Uterus (tissue), 4 donors: ENCODE results near the gene SENP7. TPM values are rescaled to one million over a fixed set of nuclear protein-coding genes. Genes with fewer than 3 reads are reported as not detected.

Source experiments
- DNase-seq, 2 donors: peaks; one replicate each; pipeline ENCODE4 v3.0.0-alpha.2; 2019 to 2020
- H3K27ac ChIP-seq, 2 donors: fragments of 200-600 bp; sonication (generic); 1 replicate in 1 of 2; 2 replicates in 1 of 2; pipeline ENCODE4 v1.5.1; 2016 to 2018
- H3K27me3 ChIP-seq, 2 donors: fragments of 200-600 bp; sonication (generic); one replicate each; pipeline ENCODE4 v1.5.1; 2018 to 2019; ENCODE audit warnings: control low read depth in 1 of 2
- H3K36me3 ChIP-seq, 2 donors: fragments of 200-600 bp; sonication (generic); one replicate each; pipeline ENCODE4 v1.5.1; 2019; ENCODE audit warnings: control low read depth in 1 of 2
- H3K4me1 ChIP-seq, 2 donors: fragments of 200-600 bp; sonication (generic); one replicate each; pipeline ENCODE4 v1.5.1; 2018 to 2019; ENCODE audit warnings: control low read depth in 1 of 2
- H3K4me3 ChIP-seq, 2 donors: fragments of 200-600 bp; sonication (generic); 1 replicate in 1 of 2; 2 replicates in 1 of 2; pipeline ENCODE4 v1.5.1; 2018 to 2019; ENCODE audit warnings: mild to moderate bottlenecking in 1 of 2
- H3K9me3 ChIP-seq, 2 donors: fragments of 200-600 bp; sonication (generic); one replicate each; pipeline ENCODE4 v1.5.1; 2019; ENCODE audit warnings: control low read depth in 1 of 2
- CTCF ChIP-seq, 4 experiments: fragments of 200-600 bp in 2 of 4; fragments of 450-650 bp in 2 of 4; sonication (generic) in 2 of 4; IDR thresholded peaks; one replicate each; pipeline ENCODE4 v1.5.1; 2016 to 2019; ENCODE audit warnings: antibody characterized with exemption in 4 of 4, mild to moderate bottlenecking in 2 of 4, moderate library complexity in 1 of 4
- POLR2A ChIP-seq, 2 donors: fragments of 450-650 bp; IDR thresholded peaks; one replicate each; pipeline ENCODE4 v1.6.1; 2016; ENCODE audit warnings: antibody characterized with exemption in 2 of 2, mild to moderate bottlenecking in 1 of 2, moderate library complexity in 1 of 2
- intact Hi-C: fragments of 100-400 bp; cut with DNase I; formaldehyde crosslinking; loops from one replicate; pipeline ENCODE4 v1.15.1; 2023; ENCODE audit warnings: low total_unique reads
- total RNA-seq, 4 donors: library from RNA; depleted of rRNA in 3 of 4; stranded (reverse); fragments of >200 nt in 3 of 4; gene quantifications; one replicate each; pipeline versions ENCODE4 v1.1.0 to v1.2.4, GENCODE V29; 2014 to 2023
- donor health status: DM: yes; HTN: yes; CAD: no.

The SENP7 gene
- total RNA-seq, 4 donors from 2014 or later, result 28.7 to 101 (median 41.1) TPM

- Histone ChIP-seq H3K36me3 (no peaks in the 10 kb centered on the region), H3K27ac (no peak overlapping the region), H3K27me3 (no peaks in the 10 kb centered on the region), H3K4me1 (peaks cover 0 to 8% of the 10 kb centered on the region in 2 donors), H3K4me3 (no peak overlapping the region), H3K9me3 (no peaks in the 10 kb centered on the region)
- no peak for TF ChIP-seq CTCF (IDR thresholded peaks at IDR 0.05)
- no peak for DNase-seq
- intact Hi-C loops, result no loop called here
Observed at GRCh38 chr3:101531473-101532086, 18.6 kb upstream of the SENP7 start.

GRCh38 chr3:101530686-101531047, 17.7 kb upstream of the SENP7 start:
- DNase-seq, result no peak
- TF ChIP-seq POLR2A (IDR thresholded peaks at IDR 0.05) (no peak), CTCF (IDR thresholded peaks at IDR 0.05) (no peak)
- no peaks in the 10 kb centered on the region for H3K9me3 ChIP-seq
- H3K4me1 ChIP-seq, result peaks cover 0 to 8% of the 10 kb centered on the region in 2 donors
- no peaks in the 10 kb centered on the region for H3K36me3 ChIP-seq
- H3K27me3 ChIP-seq, result no peaks in the 10 kb centered on the region
- intact Hi-C loops, result no loop called here
- H3K4me3 ChIP-seq, result no peak overlapping the region
- H3K27ac ChIP-seq, result no peak overlapping the region

GRCh38 chr3:101529816-101530685, 17.0 kb upstream of the SENP7 start:
- Histone ChIP-seq H3K9me3 (no peaks in the 10 kb centered on the region), H3K4me3 (no peak overlapping the region), H3K27ac (no peak overlapping the region), H3K27me3 (no peaks in the 10 kb centered on the region), H3K36me3 (no peaks in the 10 kb centered on the region), H3K4me1 (peaks cover 0 to 8% of the 10 kb centered on the region in 2 donors)
- no peak for DNase-seq
- TF ChIP-seq CTCF (IDR thresholded peaks at IDR 0.05) (no peak), POLR2A (IDR thresholded peaks at IDR 0.05) (no peak)
- intact Hi-C loops, result no loop called here

GRCh38 chr3:101527906-101528305, 14.9 kb upstream of the SENP7 start:
- H3K36me3 ChIP-seq, result no peaks in the 10 kb centered on the region
- H3K9me3 ChIP-seq, result no peaks in the 10 kb centered on the region
- H3K4me1 ChIP-seq, result no peaks in the 10 kb centered on the region
- intact Hi-C loops, result no loop called here
- no peak for DNase-seq
- TF ChIP-seq CTCF (IDR thresholded peaks at IDR 0.05), result no peak
- TF ChIP-seq POLR2A (IDR thresholded peaks at IDR 0.05), result no peak
- no peak overlapping the region for H3K27ac ChIP-seq
- no peaks in the 10 kb centered on the region for H3K27me3 ChIP-seq
- no peak overlapping the region for H3K4me3 ChIP-seq

GRCh38 chr3:101527441-101527840, 14.4 kb upstream of the SENP7 start:
- no peak overlapping the region for H3K4me3 ChIP-seq
- intact Hi-C loops, result no loop called here
- TF ChIP-seq POLR2A (IDR thresholded peaks at IDR 0.05) (no peak), CTCF (IDR thresholded peaks at IDR 0.05) (no peak)
- no peaks in the 10 kb centered on the region for H3K36me3 ChIP-seq
- H3K9me3 ChIP-seq, result no peaks in the 10 kb centered on the region
- H3K4me1 ChIP-seq, result no peaks in the 10 kb centered on the region
- no peak overlapping the region for H3K27ac ChIP-seq
- H3K27me3 ChIP-seq, result no peaks in the 10 kb centered on the region
- DNase-seq, result no peak
